HL-60 (cell line): ENCODE data around the gene MARCO.

Experiments used
- DNase-seq, 2 experiments: peaks; one replicate each; pipeline ENCODE4 v3.0.0-alpha.2; 2010 to 2020; ENCODE audit warnings: low read depth in 1 of 2, low spot score in 1 of 2
- H3K27ac ChIP-seq: fragments of 250-450 bp; sonication (Bioruptor Pico); replicated peaks from 2 replicates; pipeline ENCODE4 v1.5.1; 2020; ENCODE audit warnings: mild to moderate bottlenecking, moderate library complexity
- H3K27me3 ChIP-seq: fragments of 250-450 bp; sonication (Bioruptor Pico); 2 replicates; pipeline ENCODE4 v1.5.1; 2021; ENCODE audit warnings: mild to moderate bottlenecking, moderate library complexity; ENCODE audit not compliant: insufficient read depth, poor library complexity, severe bottlenecking
- H3K4me3 ChIP-seq: replicated peaks from 2 replicates; pipeline ENCODE4 v1.5.1; 2011; ENCODE audit warnings: mild to moderate bottlenecking, control low read depth, low read length; ENCODE audit not compliant: insufficient read depth
- GABPA ChIP-seq: IDR thresholded peaks from 2 replicates; pipeline ENCODE4 v1.6.1; 2012; ENCODE audit warnings: low read depth
- POLR2AphosphoS5 ChIP-seq: IDR thresholded peaks from 2 replicates; pipeline ENCODE4 v1.6.1; 2012; ENCODE audit warnings: low read depth
- REST ChIP-seq: IDR thresholded peaks from 2 replicates; pipeline ENCODE4 v1.6.1; 2012; ENCODE audit warnings: low read depth; ENCODE audit not compliant: insufficient replicate concordance
- SPI1 ChIP-seq: IDR thresholded peaks from 2 replicates; pipeline ENCODE4 v1.6.1; 2012; ENCODE audit warnings: low read depth, mild to moderate bottlenecking, borderline replicate concordance
- TF ChIP-seq, protein P1 (sequence below): IDR thresholded peaks from one replicate; pipeline ENCODE4 v1.5.1; 2011; ENCODE audit warnings: low read length, control low read depth, inconsistent platforms; ENCODE audit not compliant: insufficient read depth

MARCO gene

GRCh38 chr2:118922254-118922653 lies 19.7 kb upstream of the MARCO start:
- TF ChIP-seq POLR2AphosphoS5: no peak
- TF ChIP-seq SPI1: no peak
- TF ChIP-seq REST: no peak
- TF ChIP-seq, protein P1, sequence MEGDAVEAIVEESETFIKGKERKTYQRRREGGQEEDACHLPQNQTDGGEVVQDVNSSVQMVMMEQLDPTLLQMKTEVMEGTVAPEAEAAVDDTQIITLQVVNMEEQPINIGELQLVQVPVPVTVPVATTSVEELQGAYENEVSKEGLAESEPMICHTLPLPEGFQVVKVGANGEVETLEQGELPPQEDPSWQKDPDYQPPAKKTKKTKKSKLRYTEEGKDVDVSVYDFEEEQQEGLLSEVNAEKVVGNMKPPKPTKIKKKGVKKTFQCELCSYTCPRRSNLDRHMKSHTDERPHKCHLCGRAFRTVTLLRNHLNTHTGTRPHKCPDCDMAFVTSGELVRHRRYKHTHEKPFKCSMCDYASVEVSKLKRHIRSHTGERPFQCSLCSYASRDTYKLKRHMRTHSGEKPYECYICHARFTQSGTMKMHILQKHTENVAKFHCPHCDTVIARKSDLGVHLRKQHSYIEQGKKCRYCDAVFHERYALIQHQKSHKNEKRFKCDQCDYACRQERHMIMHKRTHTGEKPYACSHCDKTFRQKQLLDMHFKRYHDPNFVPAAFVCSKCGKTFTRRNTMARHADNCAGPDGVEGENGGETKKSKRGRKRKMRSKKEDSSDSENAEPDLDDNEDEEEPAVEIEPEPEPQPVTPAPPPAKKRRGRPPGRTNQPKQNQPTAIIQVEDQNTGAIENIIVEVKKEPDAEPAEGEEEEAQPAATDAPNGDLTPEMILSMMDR: no peak
- no peak for TF ChIP-seq GABPA
- H3K4me3 ChIP-seq: no peak overlapping the region
- DNase-seq: no peak
- no peaks in the 10 kb centered on the region for H3K27me3 ChIP-seq
- no peak overlapping the region for H3K27ac ChIP-seq

DNA sequence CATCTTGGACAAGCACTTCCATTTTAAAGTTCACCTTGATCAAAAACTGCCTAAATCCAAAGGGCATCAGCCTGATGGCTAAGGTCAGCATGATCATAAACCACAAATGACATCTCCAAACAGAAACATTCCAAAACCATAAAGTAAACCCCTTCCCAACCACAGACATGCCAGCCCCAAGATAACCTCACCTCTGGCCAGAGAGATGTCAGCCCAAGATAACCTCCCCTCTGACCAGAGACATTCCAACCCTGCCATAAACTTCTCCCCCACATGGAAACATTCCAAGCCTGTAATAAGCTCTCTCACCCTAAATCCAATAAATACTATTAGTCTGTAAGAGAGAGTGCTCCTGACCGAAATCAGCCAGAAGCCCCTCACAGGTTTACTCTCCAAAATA lies 18.6 kb upstream of the MARCO start:
- Histone ChIP-seq H3K4me3 (no peak overlapping the region), H3K27ac (no peak overlapping the region), H3K27me3 (no peaks in the 10 kb centered on the region)
- TF ChIP-seq POLR2AphosphoS5 (no peak), SPI1 (no peak), REST (no peak), GABPA (no peak)
- TF ChIP-seq, protein P1: no peak
- no peak for DNase-seq

DNA sequence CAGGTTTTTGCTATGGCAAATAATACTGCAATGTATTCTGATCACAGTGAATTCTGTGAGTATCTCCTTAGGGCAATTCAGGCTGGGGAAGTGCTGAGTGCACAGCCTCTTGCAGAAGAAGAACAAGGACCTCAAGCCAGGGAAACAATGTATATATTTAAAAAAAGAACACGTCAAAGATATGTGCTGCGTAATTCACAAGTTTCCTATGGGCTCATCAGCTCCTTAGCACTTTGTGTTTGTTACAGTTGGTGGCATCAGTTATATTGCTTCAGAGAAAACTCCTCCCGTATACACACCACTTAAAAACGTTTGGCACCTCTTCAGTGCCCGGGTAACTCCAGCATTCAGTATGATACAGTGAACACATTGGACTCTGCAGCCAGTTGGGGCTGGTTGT lies 16.5 kb upstream of the MARCO start:
- H3K27ac ChIP-seq: no peak overlapping the region
- DNase-seq: no peak
- peak; percentile 7; the same call in 1 of the 2 replicates for TF ChIP-seq SPI1
- TF ChIP-seq REST: no peak
- no peak overlapping the region for H3K4me3 ChIP-seq
- no peaks in the 10 kb centered on the region for H3K27me3 ChIP-seq

DNA sequence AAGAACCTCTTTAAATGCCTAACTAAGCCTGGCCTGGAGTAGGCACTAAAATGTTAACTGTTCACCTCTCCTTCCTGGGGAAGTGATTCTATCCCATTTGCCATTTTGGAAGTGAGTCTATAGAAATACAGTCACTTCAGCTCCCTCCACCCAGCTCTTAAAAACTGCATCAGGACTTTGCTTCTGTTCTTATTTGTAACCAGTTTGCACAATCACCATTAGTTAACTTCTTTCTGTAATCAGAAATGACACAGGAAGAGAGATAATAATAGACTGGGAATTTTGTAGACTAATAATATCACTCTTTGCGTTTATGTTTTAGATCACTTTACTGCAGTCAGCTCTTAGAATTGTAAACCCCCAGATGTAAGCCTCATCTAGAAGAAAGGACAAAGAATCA lies 16.0 kb upstream of the MARCO start:
- TF ChIP-seq POLR2AphosphoS5 (no peak), GABPA (no peak), SPI1 (no peak), REST (no peak)
- TF ChIP-seq, protein P1: no peak
- no peak for DNase-seq
- no peaks in the 10 kb centered on the region for H3K27me3 ChIP-seq

More for the DNA sequence above, 16.0 kb upstream of the MARCO start:
- Histone ChIP-seq H3K4me3 (no peak overlapping the region), H3K27ac (no peak overlapping the region)
